EH (cell line): Measurements from ENCODE around the gene IRX5.

ENCODE experiments used
- DNase-seq: peaks from one replicate; pipeline ENCODE4 v3.0.0-alpha.2; 2015; ENCODE audit warnings: low read depth

IRX5 gene

GRCh38 chr16:54930005-54930868 is at the start of gene IRX5:
IRX5 (plus strand) TSS chr16:54930865; CDS start chr16:54931199, 334 bp downstream.
- DNase-seq: peak; percentile 98

- DNase-seq: no peak
Observed at GRCh38 chr16:54882556-54882955, 48.1 kb upstream of the IRX5 start.

- no peak for DNase-seq
Observed at GRCh38 chr16:54883358-54883757, 47.3 kb upstream of the IRX5 start.

- DNase-seq: no peak
Observed at GRCh38 chr16:54886078-54886477, 44.6 kb upstream of the IRX5 start.

GRCh38 chr16:54890381-54890780 is 40.3 kb upstream of the IRX5 start:
- DNase-seq: no peak

GRCh38 chr16:54891346-54891745 is 39.3 kb upstream of the IRX5 start:
- DNase-seq: no peak

- DNase-seq: no peak
Observed at GRCh38 chr16:54892981-54893380, 37.7 kb upstream of the IRX5 start.

GRCh38 chr16:54897930-54898329 is 32.7 kb upstream of the IRX5 start:
- no peak for DNase-seq

- no peak for DNase-seq
Observed at GRCh38 chr16:54901606-54902005, 29.1 kb upstream of the IRX5 start.

- no peak for DNase-seq
Observed at GRCh38 chr16:54903047-54903446, 27.6 kb upstream of the IRX5 start.

GRCh38 chr16:54911079-54911478 is 19.6 kb upstream of the IRX5 start:
- no peak for DNase-seq

GRCh38 chr16:54912720-54913119 is 17.9 kb upstream of the IRX5 start:
- no peak for DNase-seq

GRCh38 chr16:54921206-54921824 is 9.3 kb upstream of the IRX5 start:
- DNase-seq: peak; percentile 66

GRCh38 chr16:54923055-54923473 is 7.6 kb upstream of the IRX5 start:
- no peak for DNase-seq

- no peak for DNase-seq
Observed at GRCh38 chr16:54923988-54924387, 6.7 kb upstream of the IRX5 start.

- DNase-seq: peak; percentile 78
Observed at GRCh38 chr16:54926166-54926838, 4.4 kb upstream of the IRX5 start.

- no peak for DNase-seq
Observed at GRCh38 chr16:54927125-54928015, 3.3 kb upstream of the IRX5 start.

GRCh38 chr16:54928016-54928356 is 2.7 kb upstream of the IRX5 start:
- peak; percentile 62 for DNase-seq

- peak; percentile 75 for DNase-seq
Observed at GRCh38 chr16:54928411-54929089, 2.1 kb upstream of the IRX5 start.

GRCh38 chr16:54929090-54930004 is 1.3 kb upstream of the IRX5 start:
- DNase-seq: peak; percentile 99

GRCh38 chr16:54930869-54931119 is 129 bp downstream of the IRX5 start:
- no peak for DNase-seq
